HL-60 (cell line): Measurements from ENCODE around the gene DCAKD.

Experiments used
- DNase-seq, 2 experiments: peaks; one replicate each; pipeline ENCODE4 v3.0.0-alpha.2; 2010 to 2020; ENCODE audit warnings: low read depth in 1 of 2, low spot score in 1 of 2
- H3K27ac ChIP-seq: fragments of 250-450 bp; sonication (Bioruptor Pico); replicated peaks from 2 replicates; pipeline ENCODE4 v1.5.1; 2020; ENCODE audit warnings: mild to moderate bottlenecking, moderate library complexity
- H3K27me3 ChIP-seq: fragments of 250-450 bp; sonication (Bioruptor Pico); 2 replicates; pipeline ENCODE4 v1.5.1; 2021; ENCODE audit warnings: mild to moderate bottlenecking, moderate library complexity; ENCODE audit not compliant: insufficient read depth, poor library complexity, severe bottlenecking
- H3K4me3 ChIP-seq: replicated peaks from 2 replicates; pipeline ENCODE4 v1.5.1; 2011; ENCODE audit warnings: mild to moderate bottlenecking, control low read depth, low read length; ENCODE audit not compliant: insufficient read depth
- GABPA ChIP-seq: IDR thresholded peaks from 2 replicates; pipeline ENCODE4 v1.6.1; 2012; ENCODE audit warnings: low read depth
- POLR2AphosphoS5 ChIP-seq: IDR thresholded peaks from 2 replicates; pipeline ENCODE4 v1.6.1; 2012; ENCODE audit warnings: low read depth
- SPI1 ChIP-seq: IDR thresholded peaks from 2 replicates; pipeline ENCODE4 v1.6.1; 2012; ENCODE audit warnings: low read depth, mild to moderate bottlenecking, borderline replicate concordance
- TF ChIP-seq, protein P1 (sequence below): IDR thresholded peaks from one replicate; pipeline ENCODE4 v1.5.1; 2011; ENCODE audit warnings: low read length, control low read depth, inconsistent platforms; ENCODE audit not compliant: insufficient read depth
- TF ChIP-seq, protein P2 (sequence below): IDR thresholded peaks from 2 replicates; pipeline ENCODE4 v1.6.1; 2012; ENCODE audit warnings: low read depth; ENCODE audit not compliant: insufficient replicate concordance

Gene DCAKD

DNA sequence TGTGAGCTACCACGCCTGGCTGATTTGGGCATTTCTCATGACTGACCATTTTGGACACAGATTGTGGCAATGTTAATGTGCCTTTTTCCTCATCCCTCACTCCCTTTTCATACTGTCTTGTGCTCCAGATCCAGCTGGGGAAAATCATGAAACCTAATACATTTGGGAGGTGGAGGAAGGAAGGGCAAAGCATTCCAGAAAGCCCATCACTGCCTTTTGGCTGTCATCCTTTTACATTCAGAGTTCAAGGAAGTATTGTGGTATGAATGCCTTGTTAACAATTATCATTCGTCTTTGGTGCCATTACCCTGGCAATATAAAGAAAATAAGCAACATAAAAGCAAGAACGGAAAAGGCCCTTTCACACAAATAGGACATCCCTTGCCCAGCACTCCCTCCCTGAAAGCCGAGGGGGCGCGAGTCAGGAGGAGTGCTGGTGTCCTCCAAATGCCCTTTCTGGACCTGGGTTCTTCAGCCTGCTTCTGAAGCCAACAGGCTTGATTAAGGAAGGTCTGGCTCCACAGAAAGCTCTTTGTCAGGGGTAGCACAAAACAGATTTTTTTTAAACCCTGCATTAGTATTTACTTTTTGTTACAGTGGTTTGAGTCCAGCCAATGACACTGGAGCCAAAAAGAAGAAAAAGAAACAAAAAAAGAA is 29.7 kb upstream of the DCAKD start:
- TF ChIP-seq, protein P1, sequence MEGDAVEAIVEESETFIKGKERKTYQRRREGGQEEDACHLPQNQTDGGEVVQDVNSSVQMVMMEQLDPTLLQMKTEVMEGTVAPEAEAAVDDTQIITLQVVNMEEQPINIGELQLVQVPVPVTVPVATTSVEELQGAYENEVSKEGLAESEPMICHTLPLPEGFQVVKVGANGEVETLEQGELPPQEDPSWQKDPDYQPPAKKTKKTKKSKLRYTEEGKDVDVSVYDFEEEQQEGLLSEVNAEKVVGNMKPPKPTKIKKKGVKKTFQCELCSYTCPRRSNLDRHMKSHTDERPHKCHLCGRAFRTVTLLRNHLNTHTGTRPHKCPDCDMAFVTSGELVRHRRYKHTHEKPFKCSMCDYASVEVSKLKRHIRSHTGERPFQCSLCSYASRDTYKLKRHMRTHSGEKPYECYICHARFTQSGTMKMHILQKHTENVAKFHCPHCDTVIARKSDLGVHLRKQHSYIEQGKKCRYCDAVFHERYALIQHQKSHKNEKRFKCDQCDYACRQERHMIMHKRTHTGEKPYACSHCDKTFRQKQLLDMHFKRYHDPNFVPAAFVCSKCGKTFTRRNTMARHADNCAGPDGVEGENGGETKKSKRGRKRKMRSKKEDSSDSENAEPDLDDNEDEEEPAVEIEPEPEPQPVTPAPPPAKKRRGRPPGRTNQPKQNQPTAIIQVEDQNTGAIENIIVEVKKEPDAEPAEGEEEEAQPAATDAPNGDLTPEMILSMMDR, result no peak
- TF ChIP-seq SPI1 (no peak), GABPA (no peak), POLR2AphosphoS5 (no peak)
- TF ChIP-seq, protein P2, sequence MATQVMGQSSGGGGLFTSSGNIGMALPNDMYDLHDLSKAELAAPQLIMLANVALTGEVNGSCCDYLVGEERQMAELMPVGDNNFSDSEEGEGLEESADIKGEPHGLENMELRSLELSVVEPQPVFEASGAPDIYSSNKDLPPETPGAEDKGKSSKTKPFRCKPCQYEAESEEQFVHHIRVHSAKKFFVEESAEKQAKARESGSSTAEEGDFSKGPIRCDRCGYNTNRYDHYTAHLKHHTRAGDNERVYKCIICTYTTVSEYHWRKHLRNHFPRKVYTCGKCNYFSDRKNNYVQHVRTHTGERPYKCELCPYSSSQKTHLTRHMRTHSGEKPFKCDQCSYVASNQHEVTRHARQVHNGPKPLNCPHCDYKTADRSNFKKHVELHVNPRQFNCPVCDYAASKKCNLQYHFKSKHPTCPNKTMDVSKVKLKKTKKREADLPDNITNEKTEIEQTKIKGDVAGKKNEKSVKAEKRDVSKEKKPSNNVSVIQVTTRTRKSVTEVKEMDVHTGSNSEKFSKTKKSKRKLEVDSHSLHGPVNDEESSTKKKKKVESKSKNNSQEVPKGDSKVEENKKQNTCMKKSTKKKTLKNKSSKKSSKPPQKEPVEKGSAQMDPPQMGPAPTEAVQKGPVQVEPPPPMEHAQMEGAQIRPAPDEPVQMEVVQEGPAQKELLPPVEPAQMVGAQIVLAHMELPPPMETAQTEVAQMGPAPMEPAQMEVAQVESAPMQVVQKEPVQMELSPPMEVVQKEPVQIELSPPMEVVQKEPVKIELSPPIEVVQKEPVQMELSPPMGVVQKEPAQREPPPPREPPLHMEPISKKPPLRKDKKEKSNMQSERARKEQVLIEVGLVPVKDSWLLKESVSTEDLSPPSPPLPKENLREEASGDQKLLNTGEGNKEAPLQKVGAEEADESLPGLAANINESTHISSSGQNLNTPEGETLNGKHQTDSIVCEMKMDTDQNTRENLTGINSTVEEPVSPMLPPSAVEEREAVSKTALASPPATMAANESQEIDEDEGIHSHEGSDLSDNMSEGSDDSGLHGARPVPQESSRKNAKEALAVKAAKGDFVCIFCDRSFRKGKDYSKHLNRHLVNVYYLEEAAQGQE, result no peak
- no peak overlapping the region for H3K27ac ChIP-seq
- no peak overlapping the region for H3K4me3 ChIP-seq
- no peaks in the 10 kb centered on the region for H3K27me3 ChIP-seq
- no peak for DNase-seq

DNA sequence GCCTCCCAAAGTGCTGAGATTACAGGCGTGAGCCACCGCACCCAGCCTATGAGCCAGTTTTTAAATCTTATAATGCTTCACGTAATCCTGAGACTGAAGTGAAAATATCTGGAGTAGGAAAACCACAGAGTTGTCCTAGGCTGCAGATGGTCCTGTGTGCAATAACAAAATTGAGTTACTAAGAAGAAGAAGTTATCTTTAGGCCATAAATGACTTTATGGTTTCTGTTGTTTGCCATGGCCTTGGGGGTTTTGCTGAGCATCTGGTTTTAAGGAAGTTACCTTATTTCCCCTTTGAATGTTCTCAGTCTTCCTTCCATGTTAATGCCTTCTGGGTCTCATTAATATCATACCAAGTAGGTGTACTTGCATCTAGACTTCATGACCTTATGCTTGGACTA is 26.2 kb upstream of the DCAKD start:
- Histone ChIP-seq H3K4me3 (no peak overlapping the region), H3K27me3 (no peaks in the 10 kb centered on the region), H3K27ac (peak overlapping the region; percentile 61)
- TF ChIP-seq SPI1, result peak; percentile 19; the same call in 1 of the 2 replicates
- TF ChIP-seq, protein P2, result peak; percentile 29
- TF ChIP-seq GABPA, result no peak
- TF ChIP-seq, protein P1, result no peak
- TF ChIP-seq POLR2AphosphoS5, result peak; percentile 59
- peak in 1 of 2 experiments; percentile 84 for DNase-seq

DNA sequence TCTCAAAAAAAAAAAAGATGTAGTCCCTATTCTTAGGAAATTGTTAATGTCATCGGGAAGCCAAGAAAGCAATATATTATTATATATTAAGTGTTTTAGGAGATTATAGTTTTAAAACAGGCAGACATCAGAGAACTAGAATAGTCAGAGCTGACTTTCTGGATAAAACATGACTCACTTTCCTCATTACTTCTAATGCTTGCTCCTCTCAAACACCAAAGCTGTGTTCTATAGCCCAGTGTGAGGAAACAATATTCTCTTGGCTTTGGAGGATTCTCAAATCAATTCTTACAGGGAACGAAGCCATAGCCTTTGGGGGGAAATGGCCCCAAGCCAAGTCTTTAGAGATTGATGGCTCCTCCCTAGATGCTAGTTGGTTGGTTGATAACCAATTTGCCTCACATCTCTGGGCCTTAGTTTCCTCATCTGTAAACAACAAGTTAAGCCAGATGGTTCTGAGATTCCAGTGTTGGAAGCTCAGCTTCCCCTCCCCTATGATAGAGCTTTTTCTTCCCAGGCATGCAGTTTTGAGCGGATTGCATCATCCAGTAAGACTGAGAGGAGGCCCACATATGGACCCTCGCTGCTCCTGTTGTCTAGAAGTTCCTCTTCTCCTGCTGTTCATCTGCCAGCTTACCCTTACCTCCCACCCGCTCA is 22.1 kb upstream of the DCAKD start:
- peak; percentile 60 to 74 for DNase-seq
- TF ChIP-seq, protein P2, result no peak
- TF ChIP-seq POLR2AphosphoS5, result no peak
- TF ChIP-seq, protein P1, result no peak
- no peak for TF ChIP-seq GABPA
- no peak for TF ChIP-seq SPI1
- Histone ChIP-seq H3K4me3 (no peak overlapping the region), H3K27me3 (no peaks in the 10 kb centered on the region), H3K27ac (peak overlapping the region; percentile 38; the same call in 1 of the 2 replicates)
